HG02588 (cell line): Measurements from ENCODE around the gene CLTC.

Experiments used
- ATAC-seq: cut with Tn5 transposase; IDR thresholded peaks from one replicate; pipeline ENCODE4 v1.9.1; 2021; ENCODE audit warnings: mild to moderate bottlenecking, moderate library complexity; ENCODE audit not compliant: unreplicated experiment

CLTC gene

DNA sequence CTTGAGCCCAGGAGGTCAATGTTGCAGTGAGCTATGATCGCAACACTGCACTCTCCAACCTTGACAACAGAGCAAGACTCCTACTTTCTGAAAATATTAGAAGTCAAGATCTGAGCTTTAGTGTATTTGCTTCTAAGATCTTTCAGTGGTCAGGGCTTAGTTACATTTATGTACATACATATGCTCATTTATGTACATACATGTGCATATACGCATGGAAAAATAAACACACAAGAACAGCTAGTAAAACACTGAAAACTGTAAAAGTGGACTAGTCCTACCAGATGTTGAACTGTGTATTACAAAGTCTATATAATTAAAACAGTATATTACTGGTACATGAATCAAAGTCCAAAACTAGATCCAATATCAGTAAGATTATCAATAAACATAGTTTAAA lies 59.2 kb downstream of the CLTC start:
- no peak for ATAC-seq

DNA sequence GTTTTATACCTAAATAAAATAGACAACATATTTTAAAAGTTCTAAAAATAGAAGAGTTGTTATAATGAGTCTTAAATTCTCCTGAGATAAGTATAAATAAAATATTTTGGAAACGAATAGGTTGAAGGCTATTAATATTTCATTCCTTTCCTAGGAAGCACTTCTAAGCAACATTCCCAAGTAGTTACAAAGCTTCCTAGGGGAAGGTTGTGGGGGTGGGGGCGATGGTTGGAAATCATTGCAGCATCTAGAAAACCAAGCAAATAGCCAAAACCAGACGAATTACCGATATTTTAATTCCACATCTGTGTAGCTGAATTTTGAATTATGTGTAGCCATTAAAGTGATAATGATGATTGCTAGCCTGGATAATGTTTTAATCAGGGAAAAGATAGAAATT lies 60.6 kb downstream of the CLTC start:
- ATAC-seq = no peak

DNA sequence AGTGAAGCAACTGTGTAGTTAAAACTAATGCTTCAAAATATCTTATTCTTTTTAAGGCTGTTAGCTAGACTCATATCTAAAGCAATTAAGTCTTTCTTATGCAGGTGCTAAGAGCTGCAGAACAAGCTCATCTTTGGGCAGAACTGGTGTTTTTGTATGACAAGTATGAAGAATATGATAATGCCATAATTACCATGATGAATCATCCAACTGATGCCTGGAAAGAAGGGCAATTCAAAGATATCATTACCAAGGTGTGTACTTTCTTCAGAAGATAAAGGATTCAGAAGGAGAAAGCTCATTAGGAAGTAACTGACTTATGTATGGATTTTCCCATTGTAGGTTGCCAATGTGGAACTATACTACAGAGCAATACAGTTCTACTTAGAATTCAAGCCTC lies 63.6 kb downstream of the CLTC start:
- ATAC-seq = no peak

DNA sequence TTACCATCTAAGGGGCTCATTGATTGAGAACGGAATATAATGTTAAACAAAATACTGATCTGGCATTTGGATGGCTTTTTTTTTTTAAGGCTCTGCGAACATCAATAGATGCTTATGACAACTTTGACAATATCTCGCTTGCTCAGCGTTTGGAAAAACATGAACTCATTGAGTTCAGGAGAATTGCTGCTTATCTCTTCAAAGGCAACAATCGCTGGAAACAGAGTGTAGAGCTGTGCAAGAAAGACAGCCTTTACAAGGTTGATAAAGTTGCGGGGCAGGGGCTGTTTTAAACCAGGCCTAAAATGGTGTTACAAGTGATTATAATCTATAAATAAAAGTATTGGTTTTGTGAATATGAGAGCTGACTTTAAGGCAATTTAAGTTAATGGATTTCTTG lies 65.3 kb downstream of the CLTC start:
- no peak for ATAC-seq

DNA sequence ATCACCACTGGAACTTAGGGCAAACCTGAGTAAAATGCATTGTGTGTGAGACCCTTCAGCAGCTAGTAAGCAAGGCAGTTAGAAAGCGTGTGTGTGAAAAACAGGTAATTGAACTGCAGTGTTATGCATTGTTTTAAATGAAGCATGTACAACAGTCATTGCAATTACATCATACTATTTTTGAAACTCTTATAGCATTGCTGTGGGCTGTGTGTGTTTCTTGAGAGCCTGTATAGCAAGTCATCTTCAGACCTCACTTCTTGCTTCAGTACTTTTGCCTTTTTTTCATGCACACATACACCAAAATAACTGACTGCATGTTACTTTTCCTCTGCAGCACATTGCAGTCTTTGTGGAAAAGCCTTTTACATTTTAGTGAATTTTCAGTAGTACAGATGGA lies 68.3 kb downstream of the CLTC start:
- no peak for ATAC-seq

DNA sequence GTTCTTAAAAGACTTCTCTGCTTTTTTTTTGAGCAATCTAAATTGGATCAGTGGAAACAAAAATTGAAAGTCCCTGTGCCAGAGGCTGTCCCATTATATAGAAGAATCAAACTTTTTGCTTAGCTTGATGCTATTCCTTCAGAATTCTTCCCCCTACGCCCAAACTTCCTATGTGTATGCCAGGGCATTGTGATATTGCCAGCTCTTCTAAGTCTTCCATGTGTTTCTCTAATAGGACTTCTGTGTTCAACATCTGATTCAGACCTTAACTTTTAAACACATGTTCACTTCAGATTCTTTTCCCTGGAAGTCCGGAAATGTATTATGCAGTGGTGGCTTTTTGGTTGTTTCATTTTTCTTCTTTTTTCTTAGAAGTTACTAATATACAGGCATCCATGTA lies 68.8 kb downstream of the CLTC start:
- no peak for ATAC-seq

DNA sequence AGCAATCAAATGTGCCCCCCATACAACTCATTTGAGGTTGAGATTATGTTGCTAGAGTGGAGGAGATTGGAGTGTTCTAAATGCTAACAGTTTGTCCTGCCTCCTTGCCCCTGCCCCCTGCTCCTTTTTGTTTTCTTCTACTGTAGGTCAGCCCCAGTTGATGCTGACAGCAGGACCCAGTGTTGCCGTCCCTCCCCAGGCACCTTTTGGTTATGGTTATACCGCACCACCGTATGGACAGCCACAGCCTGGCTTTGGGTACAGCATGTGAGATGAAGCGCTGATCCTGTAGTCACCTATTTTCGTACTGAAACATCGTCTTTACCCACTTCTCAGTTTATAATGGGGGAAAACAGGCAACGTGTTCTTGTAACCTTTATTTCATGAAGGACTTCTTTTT lies 73.9 kb downstream of the CLTC start:
- no peak for ATAC-seq

DNA sequence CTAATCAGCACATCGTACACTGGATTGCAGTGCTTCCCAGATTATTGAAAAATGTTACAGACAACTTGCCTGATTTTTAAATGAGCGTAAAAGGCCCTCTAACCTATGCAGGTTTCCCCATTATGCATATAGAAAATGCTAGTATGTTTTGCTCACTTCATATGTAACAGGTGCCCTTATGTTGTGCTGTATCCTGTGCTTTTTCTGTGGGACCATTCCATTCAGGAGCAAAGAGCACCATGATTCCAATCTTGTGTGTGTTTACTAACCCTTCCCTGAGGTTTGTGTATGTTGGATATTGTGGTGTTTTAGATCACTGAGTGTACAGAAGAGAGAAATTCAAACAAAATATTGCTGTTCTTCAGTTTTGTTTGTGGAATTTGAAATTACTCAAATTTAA lies 74.6 kb downstream of the CLTC start:
- ATAC-seq = no peak

DNA sequence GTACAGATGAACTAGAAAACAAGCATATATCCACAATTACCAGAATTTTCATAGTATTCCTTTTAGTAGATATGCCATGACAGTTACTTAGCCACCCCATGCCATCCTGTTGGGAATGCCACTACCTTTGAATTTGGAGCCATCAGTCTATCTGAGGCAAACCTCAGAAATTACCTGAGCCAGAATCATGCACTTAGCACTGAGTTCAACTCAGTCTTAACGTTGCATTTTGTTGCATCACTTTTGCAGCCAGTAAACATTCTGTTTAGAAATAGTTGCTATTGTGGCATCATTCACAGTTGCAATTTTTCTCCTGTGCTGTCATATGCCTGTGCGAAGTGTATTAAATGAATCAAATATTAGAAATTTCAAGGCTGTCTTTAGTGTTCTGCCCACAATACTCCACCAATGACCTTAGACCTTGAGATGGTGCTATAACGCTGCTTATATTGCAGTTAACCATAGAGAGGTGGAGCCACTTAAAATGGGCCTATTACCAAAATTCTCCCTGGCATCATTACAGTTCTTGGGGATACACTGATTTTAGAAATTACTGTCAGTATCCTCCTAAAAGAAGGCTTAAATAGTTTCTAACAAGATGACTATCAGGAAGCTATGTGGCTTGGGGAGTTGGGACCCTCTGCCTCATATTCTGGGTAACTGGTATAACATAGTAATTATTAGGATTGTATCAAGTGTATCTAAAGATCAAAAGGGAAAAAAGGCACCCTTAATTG lies 76.4 kb downstream of the CLTC start:
- ATAC-seq = no peak

DNA sequence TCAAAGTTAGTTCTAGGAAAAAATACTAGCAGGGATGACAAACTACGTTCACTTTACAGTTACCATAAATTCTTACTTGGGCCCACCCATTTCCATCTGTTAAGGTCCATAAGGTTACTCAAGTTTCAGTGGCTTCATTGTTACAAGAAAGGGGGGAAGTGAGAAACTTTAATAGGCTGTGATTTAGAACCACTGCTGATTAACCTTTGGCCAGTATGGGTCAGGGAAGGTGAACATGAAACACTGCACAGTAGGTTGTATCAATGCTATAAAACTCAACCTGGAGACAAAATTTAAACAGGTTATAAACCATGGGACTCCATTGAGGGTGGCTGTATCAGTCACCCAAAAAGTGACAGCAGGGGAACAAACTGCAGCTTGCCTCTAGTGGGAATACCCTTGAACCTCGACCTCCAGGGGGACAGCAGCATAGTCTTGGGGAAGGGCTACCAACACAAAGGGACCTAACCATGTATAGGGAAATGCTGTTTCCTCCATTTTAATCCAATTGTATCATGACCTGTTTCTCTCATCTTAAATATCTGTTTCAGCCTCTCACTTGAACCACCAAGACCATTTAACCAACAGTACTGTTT lies 77.1 kb downstream of the CLTC start:
- ATAC-seq = no peak

DNA sequence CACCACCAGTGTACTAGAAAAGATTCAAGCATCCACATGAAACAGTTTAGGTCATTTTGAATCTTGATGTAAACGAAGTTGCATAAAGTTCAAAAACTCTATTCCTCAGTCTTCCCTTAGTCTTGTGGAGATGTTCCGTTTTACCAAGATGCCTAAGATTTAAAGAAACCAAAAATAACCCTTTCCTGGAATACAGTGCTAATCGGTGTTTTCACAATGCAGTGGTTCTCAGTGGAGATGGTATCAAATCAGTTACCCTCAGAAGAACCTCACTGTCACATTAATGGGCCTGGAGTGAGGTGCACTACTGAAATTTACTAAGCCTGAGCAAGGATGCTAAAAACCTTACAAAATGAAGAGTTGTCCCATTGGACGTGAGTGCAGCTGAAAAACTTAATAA lies 78.4 kb downstream of the CLTC start:
- no peak for ATAC-seq

DNA sequence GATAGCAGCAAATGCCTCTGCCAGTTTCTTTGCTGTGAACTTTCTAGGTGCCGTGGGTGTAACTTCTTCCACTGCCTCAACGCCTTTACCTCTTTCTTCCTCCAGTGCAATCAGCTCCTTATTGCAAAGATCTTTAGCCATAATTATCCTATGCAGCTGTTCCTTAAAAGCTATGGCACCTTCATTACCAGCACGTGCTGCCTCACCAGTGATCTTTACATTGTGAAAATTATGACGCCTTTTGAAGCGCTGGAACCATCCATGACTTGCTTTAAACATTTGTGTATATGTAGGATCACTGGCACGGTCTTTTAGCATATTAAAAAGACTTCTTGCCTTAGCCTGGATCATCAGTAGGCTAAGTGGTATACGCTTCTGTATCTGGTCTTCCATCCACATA lies 79.5 kb downstream of the CLTC start:
- no peak for ATAC-seq

DNA sequence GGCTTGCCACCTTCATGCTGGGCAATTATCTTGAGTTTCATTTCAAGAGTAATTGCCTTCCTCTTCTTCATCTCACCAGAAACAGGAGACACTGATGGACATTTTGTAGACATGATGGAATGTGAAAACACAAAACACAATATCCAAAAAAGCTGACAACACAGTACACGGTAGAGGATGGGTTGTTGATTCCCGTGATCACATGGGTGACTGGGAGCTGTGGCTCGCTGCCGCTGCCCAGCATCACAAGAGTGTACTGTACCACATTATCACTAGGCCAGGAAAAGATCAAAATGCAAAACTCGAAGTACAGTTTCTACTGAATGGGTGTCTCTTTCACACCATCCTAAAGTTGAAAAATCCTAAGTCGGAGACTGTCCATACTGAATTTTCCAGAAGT lies 80.1 kb downstream of the CLTC start:
- ATAC-seq = no peak

DNA sequence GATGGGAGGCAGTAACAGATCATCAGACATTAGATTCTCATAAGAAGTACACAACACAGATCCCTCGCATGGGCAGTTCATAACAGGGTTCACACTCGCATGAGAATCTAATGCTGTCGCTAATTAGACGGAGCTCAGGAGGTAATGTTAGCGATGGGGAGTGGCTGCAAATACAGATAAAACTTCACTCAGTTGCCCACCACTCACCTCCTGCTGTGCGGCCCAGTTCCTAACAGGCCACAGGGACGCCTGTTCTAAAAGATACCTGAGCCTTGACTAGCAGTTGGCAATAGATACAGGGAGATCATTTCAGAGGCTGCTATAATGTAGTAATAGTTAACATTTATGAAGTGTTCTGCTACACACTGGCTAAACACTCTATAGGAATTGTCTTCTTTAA lies 82.6 kb downstream of the CLTC start:
- no peak for ATAC-seq

DNA sequence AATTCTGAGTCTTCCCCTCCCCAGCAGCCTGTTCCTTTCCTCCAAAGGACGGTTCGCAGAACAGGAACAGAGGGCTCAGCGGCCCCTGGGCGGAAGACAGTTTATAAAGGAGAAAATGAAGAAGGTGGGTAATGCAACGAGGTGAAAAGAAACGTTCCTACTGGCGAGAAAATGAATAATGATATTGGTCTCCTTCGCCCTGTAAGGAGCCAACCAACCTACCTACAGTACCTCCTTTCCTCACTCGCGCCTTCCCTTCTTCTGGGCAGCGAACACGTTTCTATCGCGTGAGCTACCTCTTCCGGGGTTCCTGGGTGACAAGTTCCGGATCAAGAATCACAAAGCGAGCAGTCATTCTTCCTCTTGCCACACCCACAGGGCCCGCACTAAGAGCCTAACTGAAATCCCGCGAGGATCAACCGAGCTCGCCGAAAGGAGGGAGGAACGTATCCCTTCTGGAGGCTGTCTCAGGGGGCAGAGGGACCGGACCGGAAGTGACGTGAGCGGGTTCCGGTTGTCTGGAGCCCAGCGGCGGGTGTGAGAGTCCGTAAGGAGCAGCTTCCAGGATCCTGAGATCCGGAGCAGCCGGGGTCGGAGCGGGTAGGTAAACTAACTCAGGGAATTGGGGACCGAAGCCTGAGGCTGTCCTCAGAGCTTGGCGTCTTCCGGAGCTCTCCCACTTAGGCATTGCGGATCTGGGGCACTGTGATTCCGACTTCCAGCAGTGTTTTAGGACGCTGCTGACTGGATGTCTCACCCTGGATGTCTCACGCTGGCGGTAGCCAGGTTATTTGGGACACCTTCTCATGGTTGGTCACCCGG lies 87.7 kb downstream of the CLTC start, which contains the start of the genes PTRH2 and VMP1:
PTRH2 (minus strand) TSS at position 282 of the 822 bp plus-strand sequence. CDS start 9,452 bp downstream, outside the sequence.
VMP1 (plus strand) TSS at position 506 of the 822 bp plus-strand sequence. CDS start 23,793 bp downstream, outside the sequence.
- ATAC-seq = peak; percentile 93

DNA sequence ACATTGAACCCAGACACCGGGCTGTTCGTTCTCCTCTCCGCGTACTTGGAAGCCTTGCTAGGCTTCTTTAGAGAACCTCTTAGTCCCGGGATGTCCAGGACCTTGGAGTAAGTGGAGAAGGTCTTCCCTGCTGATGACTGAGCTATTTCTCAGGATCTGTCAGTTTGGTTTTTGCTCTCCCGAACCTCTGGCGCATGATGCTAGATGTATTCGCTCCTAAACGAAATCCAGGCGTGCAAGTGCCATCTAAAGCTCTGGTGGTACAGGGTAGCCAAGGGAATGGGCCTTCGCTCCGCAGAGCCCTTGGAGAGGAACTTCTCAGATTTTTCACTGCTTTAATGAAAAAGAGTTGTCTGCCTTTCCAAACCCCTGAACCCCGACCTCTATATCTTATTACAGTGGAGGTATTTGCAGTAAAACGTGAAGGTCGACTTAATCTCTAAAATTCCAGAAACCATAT lies 88.3 kb downstream of the CLTC start:
- no peak for ATAC-seq

DNA sequence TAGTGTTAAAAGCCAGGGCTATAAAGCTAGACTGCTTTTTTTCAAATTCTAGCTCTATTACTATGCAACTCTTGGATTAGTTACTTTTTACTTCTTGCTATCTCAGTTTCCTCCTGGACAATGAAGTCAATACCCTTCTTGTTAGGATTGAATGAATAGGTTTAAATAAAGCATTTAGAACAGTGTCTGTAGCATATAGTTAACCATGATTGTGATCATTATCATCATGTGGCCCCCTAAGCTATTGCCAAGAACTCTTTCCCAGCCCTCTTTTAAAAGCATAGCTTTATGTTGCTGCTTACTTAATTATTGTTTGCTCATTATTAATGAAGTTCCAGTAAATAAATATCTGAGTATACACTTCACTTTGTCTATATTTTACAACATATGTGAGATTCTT lies 92.2 kb downstream of the CLTC start:
- no peak for ATAC-seq

DNA sequence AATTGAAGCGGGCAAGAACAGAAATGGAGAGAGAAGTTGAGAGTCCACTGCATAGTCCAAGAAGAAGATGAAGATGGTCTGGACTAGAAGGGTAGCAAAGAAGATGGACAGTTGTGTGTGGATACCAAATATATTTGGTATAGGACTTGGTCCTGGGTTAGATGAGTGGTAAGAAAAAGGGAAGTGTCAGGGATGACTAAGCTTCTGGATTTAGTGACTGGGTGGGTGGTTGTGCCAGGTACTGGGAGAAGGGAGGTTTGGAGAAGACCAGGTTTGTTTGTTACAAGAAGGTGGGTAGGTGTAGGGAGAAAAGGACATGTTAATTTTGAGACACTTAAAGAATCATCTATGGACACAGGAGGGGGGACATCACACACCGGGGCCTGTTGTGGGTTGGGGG lies 93.2 kb downstream of the CLTC start:
- no peak for ATAC-seq

DNA sequence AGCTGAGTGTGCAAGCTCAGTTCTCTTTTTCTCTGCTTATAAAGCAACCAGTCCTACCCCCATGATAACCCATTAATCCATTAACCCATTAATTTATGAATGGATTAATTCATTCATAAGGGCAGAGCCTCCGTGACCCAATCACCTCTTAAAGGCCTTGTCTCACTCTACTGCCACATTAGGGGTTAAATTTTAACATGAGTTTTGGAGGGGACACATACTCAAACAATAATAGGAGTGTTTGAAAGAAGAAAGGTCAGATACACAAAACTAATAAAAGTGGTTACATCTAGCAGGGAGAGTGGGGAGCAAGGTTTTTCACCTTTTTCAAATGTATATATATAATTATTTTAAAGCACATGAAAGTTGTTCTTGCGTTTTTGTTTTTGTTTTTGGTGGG lies 94.6 kb downstream of the CLTC start:
- ATAC-seq = no peak

DNA sequence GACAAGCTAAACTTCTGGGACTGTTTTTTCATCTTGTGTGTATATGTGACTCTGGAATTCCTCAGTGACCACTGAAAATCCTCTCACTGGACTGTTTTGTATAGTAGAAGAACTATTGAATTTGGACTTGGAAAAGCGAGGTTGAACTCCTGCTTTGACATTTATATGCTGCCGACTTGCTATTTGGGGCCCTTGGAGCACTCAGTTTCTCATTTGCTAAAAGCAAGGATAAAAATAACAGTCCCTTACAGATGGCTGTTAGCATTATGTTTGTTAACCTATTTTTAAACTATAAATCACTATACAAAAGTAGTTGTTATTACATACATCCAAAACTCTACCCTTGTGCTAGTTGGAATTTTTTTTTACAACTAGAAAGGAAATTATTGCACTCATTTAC lies 96.7 kb downstream of the CLTC start:
- ATAC-seq = no peak

DNA sequence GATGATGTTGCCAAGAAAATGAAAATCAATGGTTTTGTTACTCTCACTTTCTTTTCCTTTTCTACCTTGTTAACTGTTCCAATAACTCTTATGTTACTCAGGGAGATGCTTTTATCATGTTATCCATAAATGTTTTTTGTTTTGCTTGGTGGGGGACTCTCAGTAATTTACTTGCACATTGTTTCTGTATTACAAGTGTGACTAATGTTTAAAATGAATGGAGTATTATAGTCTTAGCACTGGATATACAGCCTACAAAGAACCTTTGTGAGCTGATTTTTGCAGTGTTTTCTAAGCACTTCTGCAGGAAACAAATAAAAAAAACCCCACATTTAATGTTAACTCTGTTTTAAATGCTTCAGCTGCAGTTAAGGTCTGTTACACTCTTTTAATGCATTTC lies 99.8 kb downstream of the CLTC start:
- ATAC-seq = no peak

DNA sequence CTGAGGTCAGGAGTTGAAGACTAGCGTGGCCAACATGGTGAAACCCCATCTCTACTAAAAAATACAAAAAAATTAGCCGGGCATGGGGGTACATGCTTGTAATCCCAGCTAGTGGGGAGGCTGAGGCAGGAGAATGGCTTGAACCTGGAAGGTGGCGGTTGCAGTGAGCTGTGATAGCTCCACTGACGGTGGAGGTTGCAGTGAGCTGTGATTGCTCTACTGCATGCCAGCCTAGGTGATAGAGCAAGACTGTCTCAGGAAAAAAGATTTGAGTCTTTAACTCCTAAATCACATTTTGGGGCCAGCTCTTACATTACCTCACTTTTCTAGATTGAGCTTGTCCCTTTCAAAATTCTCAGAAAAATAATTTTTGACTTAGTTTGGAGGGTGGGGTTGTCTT lies 102.9 kb downstream of the CLTC start:
- no peak for ATAC-seq
